CD4-positive, alpha-beta T cell treated with Interleukin-15 for 1 hour (primary cell): Measurements from ENCODE around the gene TMEM151B.
"Not testable (repeated sequence)": the region's sequence is repeated elsewhere in the genome, so short reads cannot be mapped to it uniquely, and the experiment has no call there.

ENCODE experiments used
- DNase-seq: peaks from one replicate; pipeline ENCODE4 v3.0.0-alpha.2; 2020

Gene TMEM151B

GRCh38 chr6:44309092-44309491 lies 38.8 kb downstream of the TMEM151B start:
- no peak for DNase-seq

- no peak for DNase-seq
These were observed 39.4 kb downstream of the TMEM151B start for GRCh38 chr6:44309631-44310030.

- no peak for DNase-seq
These were observed 40.0 kb downstream of the TMEM151B start for GRCh38 chr6:44310241-44310640.

GRCh38 chr6:44311304-44311703 lies 41.1 kb downstream of the TMEM151B start:
- DNase-seq = no peak

GRCh38 chr6:44311767-44312166 lies 41.5 kb downstream of the TMEM151B start:
- no peak for DNase-seq

- peak; percentile 89 for DNase-seq
These were observed 42.9 kb downstream of the TMEM151B start, which contains the start of gene AARS2 for GRCh38 chr6:44312901-44313788. Gene AARS2, minus strand, starts transcription at chr6:44313347. Its CDS starts 24 bp downstream, at chr6:44313323.

- DNase-seq = not testable (repeated sequence)
These were observed 44.4 kb downstream of the TMEM151B start for GRCh38 chr6:44314657-44315056.

GRCh38 chr6:44315516-44315915 lies 45.3 kb downstream of the TMEM151B start:
- no peak for DNase-seq

- DNase-seq = no peak
These were observed 45.7 kb downstream of the TMEM151B start for GRCh38 chr6:44315951-44316350.

GRCh38 chr6:44316481-44316880 lies 46.2 kb downstream of the TMEM151B start:
- DNase-seq = no peak

GRCh38 chr6:44317136-44317631 lies 46.9 kb downstream of the TMEM151B start:
- not testable (repeated sequence) for DNase-seq

- DNase-seq = no peak
These were observed 51.0 kb downstream of the TMEM151B start for GRCh38 chr6:44321210-44321609.

GRCh38 chr6:44327096-44327495 lies 56.8 kb downstream of the TMEM151B start:
- no peak for DNase-seq

- no peak for DNase-seq
These were observed 57.5 kb downstream of the TMEM151B start for GRCh38 chr6:44327760-44328159.

GRCh38 chr6:44328203-44328602 lies 58.0 kb downstream of the TMEM151B start:
- not testable (repeated sequence) for DNase-seq

- DNase-seq = no peak
These were observed 59.6 kb downstream of the TMEM151B start for GRCh38 chr6:44329858-44330257.

GRCh38 chr6:44332585-44332984 lies 62.3 kb downstream of the TMEM151B start:
- DNase-seq = no peak

- no peak for DNase-seq
These were observed 63.1 kb downstream of the TMEM151B start for GRCh38 chr6:44333273-44333919.

- DNase-seq = no peak
These were observed 63.7 kb downstream of the TMEM151B start for GRCh38 chr6:44333942-44334341.

- DNase-seq = no peak
These were observed 65.4 kb downstream of the TMEM151B start for GRCh38 chr6:44335631-44336030.

GRCh38 chr6:44338228-44339122 lies 68.2 kb downstream of the TMEM151B start:
- peak; percentile 60 for DNase-seq

GRCh38 chr6:44339301-44339700 lies 69.1 kb downstream of the TMEM151B start:
- no peak for DNase-seq
